Tibial nerve (tissue), 4 donors: ENCODE results near the gene NKIRAS2. TPM values are rescaled to one million over a fixed set of nuclear protein-coding genes. Genes with fewer than 3 reads are reported as not detected.

Source experiments
- DNase-seq, 2 donors: peaks; one replicate each; pipeline ENCODE4 v3.0.0-alpha.2; 2019; ENCODE audit warnings: low spot score in 2 of 2
- H3K27ac ChIP-seq, 4 donors: fragments of 200-600 bp; sonication (generic) in 3 of 4; one replicate each; pipeline ENCODE4 v1.5.1; 2017 to 2019; ENCODE audit warnings: mild to moderate bottlenecking in 1 of 4
- H3K27me3 ChIP-seq, 2 donors: fragments of 200-600 bp; sonication (generic) in 1 of 2; one replicate each; pipeline versions ENCODE4 v1.5.1 to v1.6.0; 2017 to 2019
- H3K36me3 ChIP-seq, 3 donors: fragments of 200-600 bp; sonication (generic); one replicate each; pipeline ENCODE4 v1.5.1; 2018 to 2019
- H3K4me1 ChIP-seq, 4 donors: fragments of 200-600 bp; sonication (generic) in 3 of 4; one replicate each; pipeline ENCODE4 v1.5.1; 2017 to 2019
- H3K4me3 ChIP-seq, 4 donors: fragments of 200-600 bp; sonication (generic) in 3 of 4; one replicate each; pipeline ENCODE4 v1.5.1; 2017 to 2019; ENCODE audit warnings: mild to moderate bottlenecking in 1 of 4, moderate library complexity in 1 of 4
- H3K9me3 ChIP-seq, 4 donors: fragments of 200-600 bp; sonication (generic) in 3 of 4; one replicate each; pipeline ENCODE4 v1.5.1; 2017 to 2019
- CTCF ChIP-seq, 5 experiments: fragments of 200-600 bp in 3 of 5; fragments of 450-650 bp in 2 of 5; sonication (generic) in 3 of 5; IDR thresholded peaks; one replicate each; pipeline ENCODE4 v1.5.1; 2016 to 2019; ENCODE audit warnings: antibody characterized with exemption in 5 of 5, mild to moderate bottlenecking in 3 of 5, moderate library complexity in 2 of 5
- EP300 ChIP-seq, 2 donors: sonication (generic); formaldehyde crosslinking; IDR thresholded peaks; one replicate each; pipeline ENCODE4 v1.6.1; 2017; ENCODE audit warnings: antibody characterized with exemption in 2 of 2, mild to moderate bottlenecking in 1 of 2
- POLR2A ChIP-seq, 2 donors: fragments of 450-650 bp; IDR thresholded peaks; one replicate each; pipeline ENCODE4 v1.6.1; 2017; ENCODE audit warnings: antibody characterized with exemption in 2 of 2, mild to moderate bottlenecking in 2 of 2, moderate library complexity in 2 of 2
- WGBS, 2 donors: methylation state at CpG; one replicate each; pipeline ENCODE4 v1.1.5; 2018; 5-methylcytosine and 5-hydroxymethylcytosine counted together
- total RNA-seq, 4 donors: library from RNA; depleted of rRNA; stranded (reverse); fragments of >200 nt; gene quantifications; one replicate each; pipeline ENCODE4 v1.1.0, GENCODE V29; 2016

Gene NKIRAS2
- total RNA-seq, 4 donors from 2014 or later = 17.7 to 39.9 (median 23.8) TPM

GRCh38 chr17:42059815-42060214, 39.9 kb downstream of the NKIRAS2 start:
- H3K9me3 ChIP-seq = no peaks in the 10 kb centered on the region
- peaks cover 0 to 8% of the 10 kb centered on the region in 2 donors for H3K27me3 ChIP-seq
- no peaks in the 10 kb centered on the region for H3K4me1 ChIP-seq
- no peaks in the 10 kb centered on the region for H3K36me3 ChIP-seq
- WGBS, 2 donors = 71 to 73% methylated on average over 4 of the region's 4 CpGs
- TF ChIP-seq EP300 (IDR thresholded peaks at IDR 0.05) = no peak
- no peak for TF ChIP-seq CTCF (IDR thresholded peaks at IDR 0.05)
- no peak for TF ChIP-seq POLR2A (IDR thresholded peaks at IDR 0.05)
- H3K27ac ChIP-seq = no peak overlapping the region
- H3K4me3 ChIP-seq = no peak overlapping the region
- no peak for DNase-seq

GRCh38 chr17:42060231-42060630, 40.3 kb downstream of the NKIRAS2 start:
- Histone ChIP-seq H3K27ac (no peak overlapping the region), H3K36me3 (no peaks in the 10 kb centered on the region), H3K9me3 (no peaks in the 10 kb centered on the region), H3K27me3 (peaks cover 0 to 4% of the 10 kb centered on the region in 2 donors), H3K4me3 (no peak overlapping the region), H3K4me1 (no peaks in the 10 kb centered on the region)
- 89 to 90% methylated on average over 4 of the region's 4 CpGs for WGBS, 2 donors
- no peak for DNase-seq
- TF ChIP-seq CTCF (IDR thresholded peaks at IDR 0.05) (no peak), EP300 (IDR thresholded peaks at IDR 0.05) (no peak), POLR2A (IDR thresholded peaks at IDR 0.05) (no peak)

GRCh38 chr17:42061646-42062487, 42.0 kb downstream of the NKIRAS2 start:
- TF ChIP-seq POLR2A (IDR thresholded peaks at IDR 0.05) = no peak
- TF ChIP-seq EP300 (IDR thresholded peaks at IDR 0.05) = no peak
- TF ChIP-seq CTCF (IDR thresholded peaks at IDR 0.05) = no peak
- H3K27me3 ChIP-seq = peaks cover 0 to 3% of the 10 kb centered on the region in 2 donors
- no peak for DNase-seq
- WGBS, 2 donors = 56 to 69% methylated on average over 5 of the region's 5 CpGs
- H3K27ac ChIP-seq = no peak overlapping the region
- H3K4me1 ChIP-seq = no peaks in the 10 kb centered on the region
- no peaks in the 10 kb centered on the region for H3K36me3 ChIP-seq
- H3K4me3 ChIP-seq = no peak overlapping the region
- no peaks in the 10 kb centered on the region for H3K9me3 ChIP-seq

GRCh38 chr17:42062681-42063080, 42.8 kb downstream of the NKIRAS2 start:
- WGBS, 2 donors = 82 to 87% methylated on average over 3 to 11 of the region's 14 CpGs
- H3K9me3 ChIP-seq = no peaks in the 10 kb centered on the region

More at GRCh38 chr17:42062681-42063080, 42.8 kb downstream of the NKIRAS2 start:
- Histone ChIP-seq H3K36me3 (no peaks in the 10 kb centered on the region), H3K4me3 (no peak overlapping the region), H3K4me1 (no peaks in the 10 kb centered on the region), H3K27ac (no peak overlapping the region), H3K27me3 (peaks cover 0 to 3% of the 10 kb centered on the region in 2 donors)
- no peak for DNase-seq
- TF ChIP-seq EP300 (IDR thresholded peaks at IDR 0.05) (no peak), POLR2A (IDR thresholded peaks at IDR 0.05) (no peak), CTCF (IDR thresholded peaks at IDR 0.05) (no peak)
